ENCODE results near the gene COL11A1. TPM values are rescaled to one million over a fixed set of nuclear protein-coding genes. Genes with fewer than 3 reads are reported as not detected.
A peak's percentile ranks its signal among the peaks of the same experiment; 100 is the strongest.

The COL11A1 gene
- total RNA-seq: 1 to 10 TPM in 1 of 4 donors, under 1 TPM in 3; 0.27 to 1.3 (median 0.60) TPM

GRCh38 chr1:103108376-103109150 is at the start of gene COL11A1:
Gene COL11A1 (minus strand): TSS chr1:103108522. CDS start chr1:103108178, 344 bp downstream.
- Histone ChIP-seq H3K27ac (no peak within 1 kb of the TSS), H3K27me3 (no peaks in the 10 kb centered on the region), H3K9me3 (no peaks in the 10 kb centered on the region), H3K4me1 (peaks cover 4 to 11% of the 10 kb centered on the region in 2 donors), H3K4me3 (replicated peaks in 1 of 3) (peak within 1 kb of the TSS in 2 of 3 donors; percentile 9 to 28), H3K36me3 (no peaks in the 10 kb centered on the region)
- WGBS, 2 donors: 3 to 4% methylated on average over 28 to 31 of the region's 34 CpGs
- peak; percentile 35 for DNase-seq
- intact Hi-C loops (cut with DNase I): no loop called here
- TF ChIP-seq CTCF (IDR thresholded peaks at IDR 0.05): no peak
- TF ChIP-seq POLR2A (IDR thresholded peaks at IDR 0.05): no peak

GRCh38 chr1:103156966-103157365 is 48.6 kb upstream of the COL11A1 start:
- intact Hi-C loops (cut with DNase I): no loop called here
- 60 to 69% methylated on average over 4 of the region's 4 CpGs for WGBS, 2 donors
- TF ChIP-seq POLR2A (IDR thresholded peaks at IDR 0.05) (no peak), CTCF (IDR thresholded peaks at IDR 0.05) (no peak)
- Histone ChIP-seq H3K9me3 (no peaks in the 10 kb centered on the region), H3K27me3 (no peaks in the 10 kb centered on the region), H3K36me3 (no peaks in the 10 kb centered on the region), H3K4me1 (no peaks in the 10 kb centered on the region), H3K4me3 (replicated peaks in 1 of 3) (no peak overlapping the region), H3K27ac (no peak overlapping the region)
- no peak for DNase-seq

- Histone ChIP-seq H3K4me1 (no peaks in the 10 kb centered on the region), H3K27ac (no peak overlapping the region), H3K36me3 (no peaks in the 10 kb centered on the region), H3K9me3 (no peaks in the 10 kb centered on the region), H3K27me3 (no peaks in the 10 kb centered on the region), H3K4me3 (replicated peaks in 1 of 3) (no peak overlapping the region)
- TF ChIP-seq POLR2A (IDR thresholded peaks at IDR 0.05) (no peak), CTCF (IDR thresholded peaks at IDR 0.05) (no peak)
- intact Hi-C loops (cut with DNase I): no loop called here
- no peak for DNase-seq
Observed at GRCh38 chr1:103146166-103146565, 37.8 kb upstream of the COL11A1 start.

- no peaks in the 10 kb centered on the region for H3K9me3 ChIP-seq
- 67 to 76% methylated on average over 1 of the region's 1 CpG for WGBS, 2 donors
Observed at GRCh38 chr1:103145449-103145848, 37.1 kb upstream of the COL11A1 start.

More at GRCh38 chr1:103145449-103145848, 37.1 kb upstream of the COL11A1 start:
- intact Hi-C loops (cut with DNase I): no loop called here
- Histone ChIP-seq H3K27me3 (no peaks in the 10 kb centered on the region), H3K27ac (no peak overlapping the region), H3K36me3 (no peaks in the 10 kb centered on the region), H3K4me3 (replicated peaks in 1 of 3) (no peak overlapping the region), H3K4me1 (no peaks in the 10 kb centered on the region)
- no peak for DNase-seq
- no peak for TF ChIP-seq CTCF (IDR thresholded peaks at IDR 0.05)
- no peak for TF ChIP-seq POLR2A (IDR thresholded peaks at IDR 0.05)
